GM19324 (cell line): ENCODE results near the gene DCTN1.
"Not testable (repeated sequence)": the region's sequence is repeated elsewhere in the genome, so short reads cannot be mapped to it uniquely, and the experiment has no call there.

ENCODE experiments used
- ATAC-seq: cut with Tn5 transposase; IDR thresholded peaks from one replicate; pipeline ENCODE4 v1.9.1; 2021; ENCODE audit warnings: mild to moderate bottlenecking, moderate library complexity; ENCODE audit not compliant: unreplicated experiment, low FRiP score

The DCTN1 gene

GRCh38 chr2:74373985-74374384 is 6.1 kb downstream of the DCTN1 start:
- no peak for ATAC-seq

GRCh38 chr2:74373221-74373676 is 6.9 kb downstream of the DCTN1 start:
- no peak for ATAC-seq

GRCh38 chr2:74372674-74373073 is 7.4 kb downstream of the DCTN1 start:
- no peak for ATAC-seq

GRCh38 chr2:74371421-74371820 is 8.7 kb downstream of the DCTN1 start:
- no peak for ATAC-seq

GRCh38 chr2:74369976-74370375 is 10.1 kb downstream of the DCTN1 start:
- ATAC-seq = no peak

GRCh38 chr2:74368499-74368898 is 11.6 kb downstream of the DCTN1 start:
- no peak for ATAC-seq

- no peak for ATAC-seq
Observed at GRCh38 chr2:74367789-74368188, 12.3 kb downstream of the DCTN1 start.

- ATAC-seq = no peak
Observed at GRCh38 chr2:74366036-74366435, 14.1 kb downstream of the DCTN1 start.

- no peak for ATAC-seq
Observed at GRCh38 chr2:74364533-74365505, 15.3 kb downstream of the DCTN1 start.

- no peak for ATAC-seq
Observed at GRCh38 chr2:74361327-74361726, 18.8 kb downstream of the DCTN1 start.

GRCh38 chr2:74357627-74358026 is 22.5 kb downstream of the DCTN1 start:
- no peak for ATAC-seq

- no peak for ATAC-seq
Observed at GRCh38 chr2:74349889-74350288, 30.2 kb downstream of the DCTN1 start.

- no peak for ATAC-seq
Observed at GRCh38 chr2:74347742-74348141, 32.4 kb downstream of the DCTN1 start.

- no peak for ATAC-seq
Observed at GRCh38 chr2:74347303-74347702, 32.8 kb downstream of the DCTN1 start.

- ATAC-seq = no peak
Observed at GRCh38 chr2:74345272-74345943, 34.7 kb downstream of the DCTN1 start.

- ATAC-seq = no peak
Observed at GRCh38 chr2:74343316-74343715, 36.8 kb downstream of the DCTN1 start, which contains the start of gene SLC4A5. Gene SLC4A5 (minus strand): TSS chr2:74343416. CDS start chr2:74315023, 28,393 bp downstream.

GRCh38 chr2:74336227-74336626 is 43.9 kb downstream of the DCTN1 start:
- ATAC-seq = not testable (repeated sequence)

GRCh38 chr2:74334931-74335333 is 45.2 kb downstream of the DCTN1 start:
- ATAC-seq = no peak

GRCh38 chr2:74333896-74334586 is 46.1 kb downstream of the DCTN1 start:
- ATAC-seq = no peak

GRCh38 chr2:74333175-74333574 is 46.9 kb downstream of the DCTN1 start:
- ATAC-seq = no peak
